ENCODE measurements around the gene HAUS2. TPM values are rescaled to one million over a fixed set of nuclear protein-coding genes. Genes with fewer than 3 reads are reported as not detected.
A peak's percentile ranks its signal among the peaks of the same experiment; 100 is the strongest.

HAUS2 gene
- total and polyA plus RNA-seq, 9 donors: 12.1 to 20.1 (median 15.9) TPM

- WGBS (ENCODE audit: insufficient coverage): no CpG with 5 or more reads among the region's 3 CpGs
- Histone ChIP-seq H3K4me1 (ENCODE audit: control insufficient read depth, insufficient read depth, low read length) (peaks cover 20% of the 10 kb centered on the region), H3K4me3 (ENCODE audit: low read length) (no peak overlapping the region), H3K36me3 (ENCODE audit: control insufficient read depth, insufficient read depth, low read length) (peaks cover 2% of the 10 kb centered on the region), H3K9me3 (replicated peaks; ENCODE audit: control insufficient read depth, low read depth, low read length) (no peaks in the 10 kb centered on the region), H3K27ac (ENCODE audit: low read length) (peak overlapping the region; percentile 86), H3K27me3 (ENCODE audit: control insufficient read depth, insufficient read depth, low read length) (no peaks in the 10 kb centered on the region)
- peak; percentile 79 for DNase-seq
These were observed 57.2 kb downstream of the HAUS2 start for GRCh38 chr15:42605796-42606195.

GRCh38 chr15:42608110-42608531, 59.5 kb downstream of the HAUS2 start:
- Histone ChIP-seq H3K9me3 (replicated peaks; ENCODE audit: control insufficient read depth, low read depth, low read length) (no peaks in the 10 kb centered on the region), H3K27me3 (ENCODE audit: control insufficient read depth, insufficient read depth, low read length) (no peaks in the 10 kb centered on the region), H3K4me3 (ENCODE audit: low read length) (no peak overlapping the region), H3K36me3 (ENCODE audit: control insufficient read depth, insufficient read depth, low read length) (peaks cover 2% of the 10 kb centered on the region), H3K4me1 (ENCODE audit: control insufficient read depth, insufficient read depth, low read length) (peaks cover 20% of the 10 kb centered on the region), H3K27ac (ENCODE audit: low read length) (peak overlapping the region; percentile 73)
- WGBS (ENCODE audit: insufficient coverage): 0% methylated on average over 1 of the region's 4 CpGs
- peak; percentile 55 for DNase-seq

GRCh38 chr15:42608752-42609488, 60.3 kb downstream of the HAUS2 start:
- Histone ChIP-seq H3K4me3 (ENCODE audit: low read length) (no peak overlapping the region), H3K27ac (ENCODE audit: low read length) (peak overlapping the region; percentile 75), H3K4me1 (ENCODE audit: control insufficient read depth, insufficient read depth, low read length) (peaks cover 20% of the 10 kb centered on the region), H3K9me3 (replicated peaks; ENCODE audit: control insufficient read depth, low read depth, low read length) (no peaks in the 10 kb centered on the region), H3K27me3 (ENCODE audit: control insufficient read depth, insufficient read depth, low read length) (no peaks in the 10 kb centered on the region), H3K36me3 (ENCODE audit: control insufficient read depth, insufficient read depth, low read length) (peaks cover 2% of the 10 kb centered on the region)
- no peak for DNase-seq
- 64% methylated on average over 4 of the region's 7 CpGs for WGBS (ENCODE audit: insufficient coverage)

GRCh38 chr15:42611532-42611931, 62.9 kb downstream of the HAUS2 start:
- no peak for DNase-seq
- Histone ChIP-seq H3K9me3 (replicated peaks; ENCODE audit: control insufficient read depth, low read depth, low read length) (no peaks in the 10 kb centered on the region), H3K27ac (ENCODE audit: low read length) (no peak overlapping the region), H3K36me3 (ENCODE audit: control insufficient read depth, insufficient read depth, low read length) (peaks cover 2% of the 10 kb centered on the region), H3K4me1 (ENCODE audit: control insufficient read depth, insufficient read depth, low read length) (peaks cover 14% of the 10 kb centered on the region), H3K27me3 (ENCODE audit: control insufficient read depth, insufficient read depth, low read length) (no peaks in the 10 kb centered on the region), H3K4me3 (ENCODE audit: low read length) (no peak overlapping the region)
- WGBS (ENCODE audit: insufficient coverage): no CpG with 5 or more reads among the region's 1 CpG

- H3K4me3 ChIP-seq (ENCODE audit: low read length): no peak overlapping the region
- no peaks in the 10 kb centered on the region for H3K27me3 ChIP-seq (ENCODE audit: control insufficient read depth, insufficient read depth, low read length)
- H3K36me3 ChIP-seq (ENCODE audit: control insufficient read depth, insufficient read depth, low read length): no peaks in the 10 kb centered on the region
- H3K27ac ChIP-seq (ENCODE audit: low read length): no peak overlapping the region
- H3K9me3 ChIP-seq (replicated peaks; ENCODE audit: control insufficient read depth, low read depth, low read length): no peaks in the 10 kb centered on the region
- WGBS (ENCODE audit: insufficient coverage): 80% methylated on average over 6 of the region's 8 CpGs
- no peak for DNase-seq
- peaks cover 10% of the 10 kb centered on the region for H3K4me1 ChIP-seq (ENCODE audit: control insufficient read depth, insufficient read depth, low read length)
These were observed 63.8 kb downstream of the HAUS2 start for GRCh38 chr15:42612367-42612912.

- 14% methylated on average over 2 of the region's 2 CpGs for WGBS (ENCODE audit: insufficient coverage)
- Histone ChIP-seq H3K36me3 (ENCODE audit: control insufficient read depth, insufficient read depth, low read length) (peaks cover 11% of the 10 kb centered on the region), H3K4me1 (ENCODE audit: control insufficient read depth, insufficient read depth, low read length) (no peaks in the 10 kb centered on the region), H3K27me3 (ENCODE audit: control insufficient read depth, insufficient read depth, low read length) (no peaks in the 10 kb centered on the region), H3K27ac (ENCODE audit: low read length) (no peak overlapping the region), H3K4me3 (ENCODE audit: low read length) (no peak overlapping the region), H3K9me3 (replicated peaks; ENCODE audit: control insufficient read depth, low read depth, low read length) (no peaks in the 10 kb centered on the region)
- DNase-seq: no peak
These were observed 67.5 kb downstream of the HAUS2 start for GRCh38 chr15:42616107-42616506.

Other genes with a start within 250 kb of the HAUS2 start
- 207 TPM for gene CAPN3, start 189.3 kb upstream of the HAUS2 start, total RNA-seq
- gene CAPN3, start 189.3 kb upstream of the HAUS2 start, polyA plus RNA-seq (ENCODE audit: insufficient read depth in 1 of 8, insufficient read length in 8 of 8, low replicate concordance in 1 of 8): 100 to 1,000 TPM; 186 to 453 (median 378) TPM
- 303 TPM for gene ZNF106, start 57.7 kb upstream of the HAUS2 start, total RNA-seq
- gene ZNF106, start 57.7 kb upstream of the HAUS2 start, polyA plus RNA-seq (ENCODE audit: insufficient read depth in 1 of 8, insufficient read length in 8 of 8, low replicate concordance in 1 of 8): 100 to 1,000 TPM; 148 to 308 (median 229) TPM
- 28.1 TPM for gene SNAP23, start 53.2 kb upstream of the HAUS2 start, total RNA-seq
- 10 to 100 TPM; 50.9 to 68.5 (median 55.5) TPM for gene SNAP23, start 53.2 kb upstream of the HAUS2 start, polyA plus RNA-seq (ENCODE audit: insufficient read depth in 1 of 8, insufficient read length in 8 of 8, low replicate concordance in 1 of 8)
- 17.7 TPM for gene LRRC57, start within 50 bp of the HAUS2 start, total RNA-seq
- gene LRRC57, start within 50 bp of the HAUS2 start, polyA plus RNA-seq (ENCODE audit: insufficient read depth in 1 of 8, insufficient read length in 8 of 8, low replicate concordance in 1 of 8): 10 to 100 TPM; 12.7 to 17.9 (median 14.0) TPM
- 18.6 TPM for gene STARD9, start 26.8 kb downstream of the HAUS2 start, total RNA-seq
- 10 to 100 TPM; 13.5 to 20.9 (median 16.4) TPM for gene STARD9, start 26.8 kb downstream of the HAUS2 start, polyA plus RNA-seq (ENCODE audit: insufficient read depth in 1 of 8, insufficient read length in 8 of 8, low replicate concordance in 1 of 8)
- gene CDAN1, start 188.3 kb downstream of the HAUS2 start, total RNA-seq: 16.7 TPM
- gene CDAN1, start 188.3 kb downstream of the HAUS2 start, polyA plus RNA-seq (ENCODE audit: insufficient read depth in 1 of 8, insufficient read length in 8 of 8, low replicate concordance in 1 of 8): 10 to 100 TPM; 12.4 to 20.4 (median 16.5) TPM